HS-5 (cell line): Measurements from ENCODE around the gene GNG3.
"Not testable (repeated sequence)": the region's sequence is repeated elsewhere in the genome, so short reads cannot be mapped to it uniquely, and the experiment has no call there.

ENCODE experiments used
- DNase-seq: peaks from one replicate; pipeline ENCODE4 v3.0.0-alpha.2; 2012; ENCODE audit warnings: low read depth

GNG3 gene

GRCh38 chr11:62707277-62707861, at the start of gene GNG3, which contains the start of gene BSCL2:
GNG3 (plus strand) TSS chr11:62707676; CDS start chr11:62708296, 620 bp downstream.
BSCL2 (minus strand) TSS chr11:62707424; CDS start chr11:62707195, 229 bp downstream.
- no peak for DNase-seq

GRCh38 chr11:62664405-62665074, 42.9 kb upstream of the GNG3 start:
- DNase-seq: no peak

GRCh38 chr11:62665075-62665598, 42.3 kb upstream of the GNG3 start, which contains the start of the genes C11orf98 and CSKMT:
C11orf98 (minus strand) TSS chr11:62665210; CDS start chr11:62665169, 41 bp downstream.
CSKMT (plus strand) TSS chr11:62665312; CDS start chr11:62665880, 568 bp downstream.
- peak; percentile 80 for DNase-seq

- no peak for DNase-seq
Measured at GRCh38 chr11:62665599-62666258, 41.7 kb upstream of the GNG3 start.

- no peak for DNase-seq
Measured at GRCh38 chr11:62666259-62666926, 41.1 kb upstream of the GNG3 start.

- no peak for DNase-seq
Measured at GRCh38 chr11:62667460-62667859, 40.0 kb upstream of the GNG3 start.

GRCh38 chr11:62669420-62670161, 37.9 kb upstream of the GNG3 start:
- no peak for DNase-seq

- no peak for DNase-seq
Measured at GRCh38 chr11:62671236-62671607, 36.3 kb upstream of the GNG3 start.

GRCh38 chr11:62671608-62672389, 35.7 kb upstream of the GNG3 start, which contains the start of the genes LBHD1 and UQCC3:
LBHD1 (minus strand) TSS chr11:62672267; CDS start chr11:62670031, 2,236 bp downstream.
UQCC3 (plus strand) TSS chr11:62671673; CDS start chr11:62671746, 73 bp downstream.
- DNase-seq: peak; percentile 61

- DNase-seq: no peak
Measured at GRCh38 chr11:62673196-62673525, 34.3 kb upstream of the GNG3 start.

- DNase-seq: not testable (repeated sequence)
Measured at GRCh38 chr11:62675415-62675814, 32.1 kb upstream of the GNG3 start.

- DNase-seq: no peak
Measured at GRCh38 chr11:62676698-62677097, 30.8 kb upstream of the GNG3 start.

GRCh38 chr11:62677156-62677555, 30.3 kb upstream of the GNG3 start:
- DNase-seq: no peak

GRCh38 chr11:62677714-62678113, 29.8 kb upstream of the GNG3 start:
- no peak for DNase-seq

- DNase-seq: no peak
Measured at GRCh38 chr11:62678433-62678769, 29.1 kb upstream of the GNG3 start.

GRCh38 chr11:62678770-62679696, 28.4 kb upstream of the GNG3 start, which contains the start of gene UBXN1:
UBXN1 (minus strand) TSS chr11:62679073; CDS start chr11:62678923, 150 bp downstream.
- DNase-seq: peak; percentile 73

GRCh38 chr11:62680825-62681240, 26.6 kb upstream of the GNG3 start:
- peak; percentile 56 for DNase-seq

- no peak for DNase-seq
Measured at GRCh38 chr11:62682518-62682917, 25.0 kb upstream of the GNG3 start.
